HUES6 (cell line): ENCODE measurements around the gene HAUS7.

Experiments
- H3K27ac ChIP-seq: 2 replicates; pipeline ENCODE4 v1.7.0; 2013; ENCODE audit warnings: low read depth, mild to moderate bottlenecking, low read length, inconsistent platforms
- H3K27me3 ChIP-seq: 2 replicates; pipeline ENCODE4 v1.6.1; 2013; ENCODE audit warnings: low read length; ENCODE audit not compliant: control insufficient read depth, insufficient read depth
- H3K36me3 ChIP-seq: 2 replicates; pipeline ENCODE4 v1.6.1; 2013; ENCODE audit warnings: low read length; ENCODE audit not compliant: control insufficient read depth, insufficient read depth
- H3K4me1 ChIP-seq: 2 replicates; pipeline ENCODE4 v1.6.1; 2013; ENCODE audit warnings: low read length; ENCODE audit not compliant: control insufficient read depth, insufficient read depth
- H3K4me3 ChIP-seq: 2 replicates; pipeline ENCODE4 v1.5.1; 2013; ENCODE audit warnings: low read depth, low read length
- H3K9ac ChIP-seq: one replicate; pipeline ENCODE4 v1.6.1; 2013; ENCODE audit warnings: mild to moderate bottlenecking, low read length
- H3K9me3 ChIP-seq: 2 replicates; pipeline ENCODE4 v1.6.1; 2013; ENCODE audit warnings: low read depth, low read length; ENCODE audit not compliant: control insufficient read depth, insufficient read depth

HAUS7 gene

GRCh38 chrX:153438532-153438931 is 31.8 kb downstream of the HAUS7 start:
- Histone ChIP-seq H3K9ac (no peak overlapping the region), H3K36me3 (no peaks in the 10 kb centered on the region), H3K4me1 (no peaks in the 10 kb centered on the region), H3K4me3 (no peak overlapping the region), H3K9me3 (peaks cover 15% of the 10 kb centered on the region; the same call in 1 of the 2 replicates), H3K27me3 (no peaks in the 10 kb centered on the region), H3K27ac (no peak overlapping the region)

- H3K4me1 ChIP-seq, result no peaks in the 10 kb centered on the region
- H3K27me3 ChIP-seq, result no peaks in the 10 kb centered on the region; the same call in 1 of the 2 replicates
- no peak overlapping the region for H3K4me3 ChIP-seq
- H3K9me3 ChIP-seq, result peaks cover 20% of the 10 kb centered on the region
- H3K27ac ChIP-seq, result no peak overlapping the region
- H3K36me3 ChIP-seq, result no peaks in the 10 kb centered on the region
- no peak overlapping the region for H3K9ac ChIP-seq
Observed at GRCh38 chrX:153435845-153436244, 34.5 kb downstream of the HAUS7 start.

GRCh38 chrX:153434801-153435200 is 35.6 kb downstream of the HAUS7 start:
- Histone ChIP-seq H3K9ac (no peak overlapping the region), H3K4me3 (no peak overlapping the region), H3K4me1 (no peaks in the 10 kb centered on the region), H3K9me3 (peaks cover 21% of the 10 kb centered on the region), H3K27ac (no peak overlapping the region), H3K27me3 (no peaks in the 10 kb centered on the region; the same call in 1 of the 2 replicates), H3K36me3 (no peaks in the 10 kb centered on the region)

- Histone ChIP-seq H3K27ac (no peak overlapping the region), H3K4me3 (no peak overlapping the region), H3K27me3 (no peaks in the 10 kb centered on the region; the same call in 1 of the 2 replicates), H3K9me3 (peaks cover 16% of the 10 kb centered on the region), H3K4me1 (no peaks in the 10 kb centered on the region), H3K9ac (no peak overlapping the region), H3K36me3 (no peaks in the 10 kb centered on the region)
Observed at GRCh38 chrX:153433781-153434285, 36.5 kb downstream of the HAUS7 start.

- Histone ChIP-seq H3K4me3 (no peak overlapping the region), H3K27me3 (no peaks in the 10 kb centered on the region; the same call in 1 of the 2 replicates)
Observed at GRCh38 chrX:153433161-153433680, 37.2 kb downstream of the HAUS7 start.

GRCh38 chrX:153430796-153431195 is 39.6 kb downstream of the HAUS7 start:
- H3K9me3 ChIP-seq, result peaks cover 23% of the 10 kb centered on the region
- no peaks in the 10 kb centered on the region for H3K4me1 ChIP-seq
- H3K9ac ChIP-seq, result no peak overlapping the region

More at GRCh38 chrX:153433161-153433680, 37.2 kb downstream of the HAUS7 start:
- Histone ChIP-seq H3K9me3 (peaks cover 18% of the 10 kb centered on the region), H3K9ac (no peak overlapping the region), H3K36me3 (no peaks in the 10 kb centered on the region), H3K4me1 (no peaks in the 10 kb centered on the region), H3K27ac (no peak overlapping the region)

GRCh38 chrX:153426204-153426603 is 44.2 kb downstream of the HAUS7 start:
- Histone ChIP-seq H3K27ac (no peak overlapping the region), H3K4me3 (no peak overlapping the region), H3K4me1 (no peaks in the 10 kb centered on the region; the same call in 1 of the 2 replicates), H3K9ac (no peak overlapping the region), H3K9me3 (peaks cover 27% of the 10 kb centered on the region), H3K27me3 (no peaks in the 10 kb centered on the region; the same call in 1 of the 2 replicates), H3K36me3 (no peaks in the 10 kb centered on the region)

More at GRCh38 chrX:153430796-153431195, 39.6 kb downstream of the HAUS7 start:
- no peak overlapping the region for H3K4me3 ChIP-seq
- H3K36me3 ChIP-seq, result no peaks in the 10 kb centered on the region
- H3K27ac ChIP-seq, result no peak overlapping the region
- H3K27me3 ChIP-seq, result no peaks in the 10 kb centered on the region; the same call in 1 of the 2 replicates

GRCh38 chrX:153423652-153424051 is 46.7 kb downstream of the HAUS7 start:
- H3K36me3 ChIP-seq, result no peaks in the 10 kb centered on the region
- peaks cover 2% of the 10 kb centered on the region; the same call in 1 of the 2 replicates for H3K27me3 ChIP-seq
- H3K9me3 ChIP-seq, result peaks cover 30% of the 10 kb centered on the region; the same call in 1 of the 2 replicates
- no peak overlapping the region for H3K9ac ChIP-seq
- H3K4me1 ChIP-seq, result no peaks in the 10 kb centered on the region; the same call in 1 of the 2 replicates
- no peak overlapping the region for H3K27ac ChIP-seq
- H3K4me3 ChIP-seq, result no peak overlapping the region

- no peak overlapping the region for H3K4me3 ChIP-seq
Observed at GRCh38 chrX:153421856-153422255, 48.5 kb downstream of the HAUS7 start.

GRCh38 chrX:153420851-153421599 is 49.4 kb downstream of the HAUS7 start:
- Histone ChIP-seq H3K9me3 (peaks cover 28% of the 10 kb centered on the region; the same call in 1 of the 2 replicates), H3K36me3 (no peaks in the 10 kb centered on the region), H3K27ac (no peak overlapping the region), H3K9ac (no peak overlapping the region), H3K4me3 (no peak overlapping the region), H3K4me1 (no peaks in the 10 kb centered on the region; the same call in 1 of the 2 replicates), H3K27me3 (peaks cover 6% of the 10 kb centered on the region; the same call in 1 of the 2 replicates)

More at GRCh38 chrX:153421856-153422255, 48.5 kb downstream of the HAUS7 start:
- no peak overlapping the region for H3K9ac ChIP-seq
- H3K36me3 ChIP-seq, result no peaks in the 10 kb centered on the region
- H3K4me1 ChIP-seq, result no peaks in the 10 kb centered on the region; the same call in 1 of the 2 replicates
- H3K27me3 ChIP-seq, result peaks cover 3% of the 10 kb centered on the region; the same call in 1 of the 2 replicates
- H3K27ac ChIP-seq, result no peak overlapping the region
- H3K9me3 ChIP-seq, result peaks cover 25% of the 10 kb centered on the region; the same call in 1 of the 2 replicates

GRCh38 chrX:153417637-153418036 is 52.7 kb downstream of the HAUS7 start:
- peaks cover 20% of the 10 kb centered on the region; the same call in 1 of the 2 replicates for H3K27me3 ChIP-seq
- peaks cover 25% of the 10 kb centered on the region; the same call in 1 of the 2 replicates for H3K9me3 ChIP-seq
- no peaks in the 10 kb centered on the region for H3K36me3 ChIP-seq
- no peak overlapping the region for H3K4me3 ChIP-seq
- no peak overlapping the region for H3K9ac ChIP-seq
- no peak overlapping the region for H3K27ac ChIP-seq
- no peaks in the 10 kb centered on the region; the same call in 1 of the 2 replicates for H3K4me1 ChIP-seq
